ENCODE results near the gene FUT3. TPM values are rescaled to one million over a fixed set of nuclear protein-coding genes. Genes with fewer than 3 reads are reported as not detected.
A peak's percentile ranks its signal among the peaks of the same experiment; 100 is the strongest.

Gene FUT3
- total and polyA plus RNA-seq, 9 of the 15 experiments (the other 6 are each of a cell fraction or from before 2014, with no cell fraction given) = 0.09 TPM; not detected in 8

- TF ChIP-seq CUX1 (CRISPR knock-in tag; IDR thresholded peaks at IDR 0.05) (no peak), MAFG (tag; conservative IDR thresholded peaks at IDR 0.05) (no peak), SIRT6 (IDR thresholded peaks at IDR 0.05; ENCODE audit: low read depth, low read length) (no peak), ZKSCAN3 (CRISPR knock-in tag; IDR thresholded peaks at IDR 0.05) (no peak), GTF2F1 (IDR thresholded peaks at IDR 0.05; ENCODE audit: low read depth, low read length) (0 out of 2 replicates have a peak, but pooled peaks have one; percentile 21), ARID3A (IDR thresholded peaks at IDR 0.05; ENCODE audit: borderline replicate concordance, low read depth, low read length) (no peak), ZNF766 (CRISPR knock-in tag; conservative IDR thresholded peaks at IDR 0.05) (no peak), ZNF512 (tag; IDR thresholded peaks at IDR 0.05) (no peak), ZNF592 (IDR thresholded peaks at IDR 0.05) (peak; percentile 92), ETV5 (CRISPR knock-in tag; IDR thresholded peaks at IDR 0.05; ENCODE audit: low read depth) (peak; percentile 66; the same call in 1 of the 2 replicates), RBFOX2 (IDR thresholded peaks at IDR 0.05; ENCODE audit: low read depth, low read length) (peak; percentile 69), ATF1 (CRISPR knock-in tag; IDR thresholded peaks at IDR 0.05) (no peak), ATF1 (tag; IDR thresholded peaks at IDR 0.05) (peak; percentile 58), POU5F1 (IDR thresholded peaks at IDR 0.05; ENCODE audit: borderline replicate concordance, low read depth, low read length, partially characterized antibody) (no peak)
Observed at GRCh38 chr19:5803752-5804515, 47.3 kb downstream of the FUT3 start (continued).

Measured in K562 (cell line).